Keratinocyte (primary cell): ENCODE measurements around the gene SUPT5H.

Experiments used
- CTCF ChIP-seq, 3 experiments: IDR thresholded peaks in 1 of 3; conservative IDR thresholded peaks in 1 of 3; optimal IDR thresholded peaks in 1 of 3; 2 replicates in 2 of 3; 3 replicates in 1 of 3; pipeline versions ENCODE3 to v1.5.1; 2011; ENCODE audit warnings: low read length in 3 of 3, mild to moderate bottlenecking in 3 of 3, moderate library complexity in 2 of 3, control low read depth in 1 of 3, inconsistent platforms in 1 of 3; ENCODE audit not compliant: insufficient read depth in 2 of 3; ENCODE audit errors: extremely low read depth in 1 of 3
- EZH2 ChIP-seq: IDR thresholded peaks from one replicate; pipeline ENCODE4 v1.6.1; 2012; ENCODE audit warnings: inconsistent platforms, mild to moderate bottlenecking, low read length, moderate library complexity

GRCh38 chr19:39465956-39466747 is 20.8 kb downstream of the SUPT5H start:
- TF ChIP-seq CTCF (optimal IDR thresholded peaks at IDR 0.05 in 1 of 3, IDR thresholded peaks at IDR 0.05 in 1 of 3, conservative IDR thresholded peaks at IDR 0.05 in 1 of 3; ENCODE audit: extremely low read depth in 1 of 3, insufficient read depth in 2 of 3, low read length in 3 of 3), result no peak
- no peak for TF ChIP-seq EZH2
